Central memory CD8-positive, alpha-beta T cell (primary cell): ENCODE results near the gene CHRNA4.

Experiments
- ATAC-seq: fragments of 150-1000 bp; cut with Tn5 transposase; replicated peaks from 2 replicates; pipeline ENCODE4 v1.10.0; 2022; ENCODE audit warnings: mild to moderate bottlenecking, moderate FRiP score, moderate number of reproducible peaks; ENCODE audit not compliant: poor library complexity, severe bottlenecking; ENCODE audit errors: extremely low read depth
- DNase-seq, 2 donors: peaks; one replicate each; pipeline ENCODE4 v3.0.0; 2021; ENCODE audit warnings: low spot score in 2 of 2
- H3K27ac Mint-ChIP-seq: one replicate; pipeline ENCODE4 v1.8.0; 2022; ENCODE audit warnings: low read depth, mild to moderate bottlenecking, moderate library complexity, mixed read lengths
- H3K27me3 Mint-ChIP-seq: one replicate; pipeline ENCODE4 v1.8.0; 2022; ENCODE audit warnings: mixed read lengths
- H3K36me3 Mint-ChIP-seq: one replicate; pipeline ENCODE4 v1.8.0; 2022; ENCODE audit warnings: mild to moderate bottlenecking, moderate library complexity, mixed read lengths; ENCODE audit not compliant: insufficient read depth
- H3K4me1 Mint-ChIP-seq: one replicate; pipeline ENCODE4 v1.8.0; 2022; ENCODE audit warnings: mixed read lengths
- H3K4me3 Mint-ChIP-seq: one replicate; pipeline ENCODE4 v1.8.0; 2022; ENCODE audit warnings: mild to moderate bottlenecking, moderate library complexity, mixed read lengths
- H3K9me3 Mint-ChIP-seq: one replicate; pipeline ENCODE4 v1.8.0; 2022; ENCODE audit warnings: mixed read lengths

The CHRNA4 gene

DNA sequence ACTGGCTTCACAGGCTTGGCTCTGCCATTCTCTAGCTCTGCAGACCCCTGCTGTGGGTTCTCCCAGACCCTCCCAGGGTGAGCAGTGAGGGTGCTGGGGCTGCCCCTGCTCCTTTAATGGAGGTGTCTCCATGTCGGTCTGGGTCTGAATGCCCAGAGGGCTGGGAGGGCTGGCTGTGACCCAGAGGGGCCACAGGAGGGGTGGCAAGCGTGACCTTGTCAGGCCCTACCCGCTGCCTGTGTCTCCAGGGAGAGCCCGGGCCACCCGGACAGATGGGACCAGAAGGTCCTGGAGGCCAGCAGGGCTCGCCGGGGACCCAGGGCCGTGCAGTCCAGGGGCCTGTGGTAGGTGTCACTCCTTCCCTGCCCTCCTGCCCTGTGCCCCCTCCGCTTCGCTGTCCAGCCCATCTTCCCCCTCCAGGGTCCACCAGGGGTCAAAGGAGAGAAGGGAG lies 36.1 kb downstream of the CHRNA4 start:
- no peaks in the 10 kb centered on the region for H3K4me1 Mint-ChIP-seq
- no peak overlapping the region for H3K4me3 Mint-ChIP-seq
- peaks cover 14% of the 10 kb centered on the region for H3K27me3 Mint-ChIP-seq
- no peaks in the 10 kb centered on the region for H3K36me3 Mint-ChIP-seq
- no peak for DNase-seq
- H3K9me3 Mint-ChIP-seq: no peaks in the 10 kb centered on the region
- no peak overlapping the region for H3K27ac Mint-ChIP-seq
- no peak for ATAC-seq

DNA sequence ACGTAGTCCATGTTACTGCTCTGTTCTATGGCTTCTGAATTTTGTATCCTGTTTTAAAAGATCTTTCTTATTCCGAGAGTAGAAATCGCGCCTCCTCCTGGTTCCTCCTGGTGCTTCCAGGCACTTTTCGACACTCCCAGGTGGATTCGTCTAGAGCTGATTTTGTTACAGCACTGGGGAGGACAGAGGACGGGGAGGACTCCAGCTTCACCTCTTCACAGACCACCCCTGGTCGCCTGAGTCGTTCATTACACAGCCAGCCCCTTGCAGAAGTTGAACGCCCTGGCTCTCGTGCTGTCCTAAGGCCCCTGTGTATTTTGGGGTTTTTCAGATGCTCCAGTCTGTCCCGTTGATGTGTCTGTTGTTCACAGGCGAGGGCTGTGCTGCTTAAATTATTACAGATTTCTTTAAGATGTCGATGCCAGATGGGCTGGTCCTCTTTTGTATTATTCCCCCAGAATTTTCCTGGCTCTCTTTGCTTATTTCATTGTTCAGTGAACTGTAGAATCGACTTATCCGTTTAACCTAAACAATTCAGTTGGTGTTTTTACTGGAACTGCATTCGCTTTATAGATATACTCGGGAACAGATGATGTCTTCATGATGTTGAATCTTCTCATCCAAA lies 37.7 kb downstream of the CHRNA4 start:
- no peak for ATAC-seq
- no peaks in the 10 kb centered on the region for H3K9me3 Mint-ChIP-seq
- H3K27me3 Mint-ChIP-seq: peaks cover 14% of the 10 kb centered on the region
- H3K4me3 Mint-ChIP-seq: no peak overlapping the region
- H3K4me1 Mint-ChIP-seq: no peaks in the 10 kb centered on the region
- no peak overlapping the region for H3K27ac Mint-ChIP-seq
- DNase-seq: no peak
- no peaks in the 10 kb centered on the region for H3K36me3 Mint-ChIP-seq

DNA sequence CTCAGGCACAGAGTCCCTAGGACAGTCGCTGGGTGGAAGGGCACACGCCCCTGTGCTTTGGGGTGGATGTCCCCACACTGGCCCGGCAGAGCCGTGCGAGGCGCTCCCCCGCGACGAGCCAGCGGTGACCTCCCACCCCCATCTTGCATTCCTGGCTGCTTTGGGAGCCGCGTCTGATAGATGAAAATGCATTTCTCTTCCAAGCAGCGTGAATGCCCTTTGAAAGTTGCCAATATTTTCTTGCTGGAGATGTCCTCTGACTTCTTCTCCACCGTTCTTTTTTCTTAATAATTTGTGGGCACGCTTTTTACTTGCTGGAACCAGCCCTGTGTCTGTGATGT lies 38.2 kb downstream of the CHRNA4 start:
- Mint-ChIP-seq H3K4me3 (no peak overlapping the region), H3K9me3 (no peaks in the 10 kb centered on the region), H3K27ac (no peak overlapping the region), H3K27me3 (peaks cover 14% of the 10 kb centered on the region), H3K36me3 (no peaks in the 10 kb centered on the region), H3K4me1 (no peaks in the 10 kb centered on the region)
- ATAC-seq (no peak), DNase-seq (no peak)

DNA sequence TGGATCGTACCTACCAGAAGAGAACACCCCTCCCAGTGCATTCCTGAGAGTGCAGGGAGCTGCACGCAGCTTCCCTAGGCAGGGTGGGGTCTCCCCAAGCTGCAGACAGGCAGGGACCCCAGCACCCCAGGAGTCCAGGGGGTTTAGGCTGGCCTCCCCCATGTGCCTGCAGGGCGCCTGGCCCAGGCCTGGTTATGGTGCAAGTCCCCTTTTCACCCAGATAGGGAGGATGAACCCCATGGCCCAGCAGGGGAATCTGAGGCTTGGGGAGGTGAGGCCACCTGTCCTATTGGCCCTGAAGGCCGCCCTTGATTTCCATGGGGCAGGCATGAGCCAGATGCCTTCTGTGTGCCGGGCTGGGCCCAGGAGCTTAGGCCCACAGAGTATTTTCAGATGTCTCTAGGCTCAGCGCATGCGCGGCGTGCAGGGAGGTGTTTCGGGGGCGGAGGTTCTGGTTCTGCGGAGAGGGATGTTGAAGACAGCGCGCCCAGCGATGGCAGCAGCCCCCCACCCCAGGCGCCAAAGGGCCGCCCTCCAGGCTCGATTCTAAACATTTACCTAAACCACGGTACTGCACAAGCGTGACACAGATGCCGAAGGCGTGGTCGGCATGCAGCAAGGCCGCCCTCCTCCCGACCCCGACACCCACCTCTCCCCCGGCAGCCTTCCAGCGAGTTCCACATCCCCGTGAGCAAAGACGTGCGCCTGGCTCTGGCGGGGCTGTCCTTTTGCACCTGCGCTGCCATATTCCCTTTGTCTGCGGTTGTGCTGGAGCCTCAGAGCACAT lies 38.8 kb downstream of the CHRNA4 start:
- H3K36me3 Mint-ChIP-seq: no peaks in the 10 kb centered on the region
- H3K4me3 Mint-ChIP-seq: no peak overlapping the region
- no peaks in the 10 kb centered on the region for H3K9me3 Mint-ChIP-seq
- H3K27me3 Mint-ChIP-seq: peaks cover 14% of the 10 kb centered on the region
- no peaks in the 10 kb centered on the region for H3K4me1 Mint-ChIP-seq
- H3K27ac Mint-ChIP-seq: no peak overlapping the region
- ATAC-seq (no peak), DNase-seq (no peak)

DNA sequence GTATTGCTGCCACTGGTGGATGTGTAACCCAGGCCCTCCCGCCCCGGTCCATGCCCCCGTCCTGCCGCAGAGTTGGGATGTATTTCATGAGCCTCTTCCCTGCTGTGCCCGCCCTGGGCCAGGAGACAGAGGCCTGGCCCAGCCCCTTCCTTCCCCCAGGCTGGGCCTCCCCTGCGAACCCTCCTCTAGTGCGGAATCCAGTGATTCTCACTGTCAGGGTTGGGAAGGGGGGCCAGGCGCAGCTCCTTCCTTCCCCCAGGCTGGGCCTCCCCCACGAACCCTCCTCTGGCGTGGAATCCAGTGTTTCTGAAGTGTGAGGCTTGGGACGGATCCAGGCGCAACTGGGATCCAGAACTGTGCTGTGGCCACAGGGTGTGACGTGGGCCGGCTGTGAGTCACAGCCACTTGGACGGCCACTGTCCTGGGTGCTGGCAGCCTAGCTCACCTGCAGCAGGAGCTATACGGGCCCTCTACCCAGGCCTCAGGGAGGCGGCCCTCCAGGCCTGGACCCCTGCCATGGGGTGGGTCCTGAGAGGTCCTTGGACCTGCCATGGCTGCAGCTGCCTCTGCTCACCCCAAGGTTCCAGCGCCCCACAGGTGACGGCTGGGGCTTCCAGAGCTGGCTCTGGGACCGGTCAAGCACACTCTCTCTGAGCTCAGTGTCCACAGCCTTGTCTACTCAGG lies 39.9 kb downstream of the CHRNA4 start:
- no peaks in the 10 kb centered on the region for H3K9me3 Mint-ChIP-seq
- ATAC-seq (no peak), DNase-seq (no peak)
- H3K4me1 Mint-ChIP-seq: no peaks in the 10 kb centered on the region
- H3K27me3 Mint-ChIP-seq: peaks cover 14% of the 10 kb centered on the region
- H3K36me3 Mint-ChIP-seq: no peaks in the 10 kb centered on the region
- H3K27ac Mint-ChIP-seq: no peak overlapping the region
- no peak overlapping the region for H3K4me3 Mint-ChIP-seq

DNA sequence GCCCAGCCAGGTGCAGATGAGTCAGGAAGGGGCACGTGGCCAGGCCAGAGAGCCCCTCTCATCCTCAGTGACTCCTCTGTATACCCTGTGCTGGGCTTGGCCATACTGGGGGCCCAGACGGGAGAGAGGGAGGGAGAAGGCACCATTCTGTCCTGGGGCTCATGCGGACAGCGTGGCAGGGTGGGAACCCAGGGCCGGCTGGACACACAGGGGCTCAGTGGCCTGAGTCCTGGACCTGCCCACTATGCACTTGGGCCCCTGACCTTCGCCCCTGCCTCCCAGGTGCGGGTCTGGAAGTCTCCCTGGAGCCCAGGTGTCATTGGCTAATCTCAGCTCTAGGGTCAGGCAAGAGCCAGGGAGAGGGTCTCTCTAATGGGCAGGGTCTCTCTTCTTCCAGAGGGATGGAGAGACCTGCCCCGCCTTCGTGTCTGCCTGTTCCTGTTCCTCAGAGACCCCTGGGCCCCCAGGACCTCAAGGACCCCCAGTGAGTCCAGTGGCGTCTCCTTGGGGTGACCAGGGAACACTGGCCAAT lies 40.5 kb downstream of the CHRNA4 start:
- Mint-ChIP-seq H3K27ac (no peak overlapping the region), H3K4me1 (no peaks in the 10 kb centered on the region), H3K9me3 (no peaks in the 10 kb centered on the region), H3K27me3 (peaks cover 16% of the 10 kb centered on the region), H3K4me3 (no peak overlapping the region), H3K36me3 (no peaks in the 10 kb centered on the region)
- ATAC-seq (no peak), DNase-seq (no peak)

DNA sequence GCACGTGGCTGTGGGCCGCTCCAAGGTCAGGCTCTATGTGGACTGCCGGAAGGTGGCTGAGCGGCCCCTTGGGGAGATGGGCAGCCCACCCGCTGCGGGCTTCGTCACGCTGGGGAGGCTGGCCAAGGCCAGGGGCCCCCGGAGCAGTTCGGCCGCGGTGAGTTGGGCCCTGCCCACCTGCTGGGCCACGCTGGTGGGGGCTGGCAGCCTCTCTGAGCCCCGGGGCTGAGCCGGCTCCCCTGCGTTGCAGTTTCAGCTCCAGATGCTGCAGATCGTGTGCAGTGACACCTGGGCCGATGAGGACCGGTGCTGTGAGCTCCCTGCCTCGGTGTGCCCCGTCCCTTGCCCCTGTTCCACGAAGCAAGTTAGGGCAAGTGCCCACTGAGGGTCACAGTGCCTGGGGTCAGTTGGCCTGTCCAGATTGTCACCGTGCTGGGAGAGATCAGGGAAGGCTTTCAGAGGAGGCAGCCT lies 41.1 kb downstream of the CHRNA4 start:
- Mint-ChIP-seq H3K4me1 (no peaks in the 10 kb centered on the region), H3K4me3 (no peak overlapping the region), H3K36me3 (no peaks in the 10 kb centered on the region), H3K27ac (no peak overlapping the region), H3K27me3 (peaks cover 22% of the 10 kb centered on the region), H3K9me3 (no peaks in the 10 kb centered on the region)
- DNase-seq: no peak
- no peak for ATAC-seq

DNA sequence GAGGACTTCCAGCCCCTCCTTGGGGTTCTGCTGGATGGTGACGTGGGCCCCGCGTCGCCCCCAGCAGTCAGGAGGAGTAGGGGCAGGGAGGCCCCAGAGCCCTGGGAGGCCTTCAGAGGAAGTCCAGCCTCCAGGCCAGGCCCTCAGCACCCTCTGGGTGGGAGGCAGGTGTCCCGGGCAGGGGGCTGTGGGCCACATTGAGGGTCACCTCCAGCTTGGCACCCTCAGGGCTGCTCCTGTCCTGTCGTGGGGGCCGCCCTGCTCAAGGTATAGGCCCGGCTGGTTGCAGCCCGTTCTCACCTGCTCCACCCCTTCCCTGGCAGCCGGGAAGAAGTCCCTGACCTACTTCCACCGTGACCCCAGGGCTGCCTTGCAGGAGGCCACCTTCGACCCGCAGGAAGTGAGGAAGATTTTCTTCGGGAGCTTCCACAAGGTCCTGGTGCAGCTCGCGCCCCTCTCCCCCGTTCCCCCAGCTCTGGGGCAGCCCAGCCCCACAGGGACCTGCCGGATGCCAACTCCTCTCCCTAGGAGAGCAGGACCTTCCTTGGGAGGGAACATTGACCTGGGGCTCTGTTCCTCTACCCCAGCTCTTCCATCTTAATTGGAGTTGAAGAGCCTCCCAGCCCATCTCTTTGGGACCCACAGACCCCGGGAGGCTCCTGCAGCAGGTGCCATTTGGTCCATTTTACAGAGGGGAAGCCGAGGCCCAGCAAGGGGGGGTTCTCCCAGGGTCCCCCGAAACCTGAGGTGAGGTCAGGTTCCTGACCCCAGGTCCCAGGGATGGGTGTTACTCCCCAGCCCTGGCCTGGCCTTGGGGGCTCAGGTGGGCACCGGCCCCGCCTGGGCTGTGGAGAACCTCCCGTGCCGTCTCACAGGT lies 41.7 kb downstream of the CHRNA4 start:
- no peaks in the 10 kb centered on the region for H3K9me3 Mint-ChIP-seq
- peaks cover 23% of the 10 kb centered on the region for H3K27me3 Mint-ChIP-seq
- ATAC-seq (no peak), DNase-seq (no peak)
- no peak overlapping the region for H3K27ac Mint-ChIP-seq
- no peak overlapping the region for H3K4me3 Mint-ChIP-seq
- H3K4me1 Mint-ChIP-seq: no peaks in the 10 kb centered on the region
- no peaks in the 10 kb centered on the region for H3K36me3 Mint-ChIP-seq

DNA sequence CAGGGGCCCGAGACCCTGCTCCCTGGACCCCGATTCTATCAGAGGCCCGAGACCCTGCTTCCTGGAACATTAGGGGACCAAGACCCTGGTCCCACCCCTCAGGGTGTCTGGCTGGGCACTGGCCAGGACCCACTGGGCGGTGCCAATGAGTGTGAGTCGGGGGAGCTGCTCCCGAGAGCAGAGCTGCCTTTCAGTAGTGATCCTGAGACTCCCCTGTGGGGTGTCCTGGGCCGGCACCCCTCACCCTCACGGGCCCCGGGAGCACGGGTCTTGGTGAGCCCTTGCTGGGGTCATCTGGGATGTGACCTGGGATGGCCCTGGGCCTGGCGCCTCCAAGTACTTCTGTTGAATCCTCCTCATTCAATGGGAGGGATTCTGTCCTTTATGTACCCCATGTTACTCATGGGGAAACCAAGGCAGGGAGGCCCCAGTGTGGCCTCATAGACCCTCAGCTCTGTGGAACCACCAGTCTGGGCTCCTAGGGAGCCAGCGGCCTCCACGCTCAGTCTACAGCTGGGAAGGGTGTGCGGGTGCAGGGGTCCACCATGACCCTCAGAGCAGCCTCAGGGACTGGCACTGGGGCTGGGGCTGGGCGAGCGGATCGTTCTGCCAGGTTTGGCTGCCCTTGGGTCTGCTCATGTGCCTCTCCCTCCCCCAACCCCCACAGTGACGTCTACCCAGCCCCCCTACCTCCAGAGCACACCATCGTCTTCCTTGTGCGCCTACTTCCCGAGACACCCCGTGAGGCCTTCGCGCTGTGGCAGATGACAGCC lies 42.6 kb downstream of the CHRNA4 start:
- no peak for ATAC-seq
- no peak for DNase-seq
- Mint-ChIP-seq H3K4me1 (no peaks in the 10 kb centered on the region), H3K27me3 (peaks cover 15% of the 10 kb centered on the region), H3K36me3 (no peaks in the 10 kb centered on the region), H3K9me3 (no peaks in the 10 kb centered on the region), H3K27ac (no peak overlapping the region), H3K4me3 (no peak overlapping the region)

DNA sequence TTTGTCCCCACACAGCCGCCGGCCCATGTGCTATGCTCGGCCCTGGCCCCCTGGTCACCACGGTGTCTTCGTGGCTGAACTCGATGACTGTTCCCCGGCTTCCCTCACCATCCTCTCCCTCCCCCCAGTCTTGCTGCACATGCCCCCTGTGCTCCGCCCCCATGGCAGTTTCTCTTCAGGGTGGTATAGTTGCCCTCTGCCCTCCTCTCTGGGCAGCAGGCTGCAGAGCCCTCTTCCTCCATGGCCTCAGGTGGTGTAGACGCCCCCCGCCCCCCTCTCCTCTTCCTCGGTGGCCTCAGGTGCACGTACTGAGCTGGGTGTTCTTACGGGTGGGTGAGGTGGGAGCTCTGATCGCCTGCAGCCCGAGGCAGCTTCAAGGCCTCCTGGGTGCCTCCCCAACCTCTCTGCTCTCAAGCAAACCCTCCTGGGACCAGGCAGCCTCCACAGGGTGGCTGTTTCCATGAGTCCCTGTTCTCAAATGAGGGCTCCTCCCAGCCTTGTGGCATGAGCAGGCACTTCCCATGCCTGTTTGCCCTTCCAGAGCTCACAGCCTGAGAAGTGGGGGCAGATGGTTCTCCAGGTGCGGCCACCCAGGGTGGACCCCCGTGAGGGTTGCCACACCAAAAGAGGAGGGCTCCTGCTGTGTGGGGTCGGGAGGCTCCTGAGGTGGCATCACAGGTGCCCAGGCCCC lies 43.4 kb downstream of the CHRNA4 start:
- no peak for ATAC-seq

DNA sequence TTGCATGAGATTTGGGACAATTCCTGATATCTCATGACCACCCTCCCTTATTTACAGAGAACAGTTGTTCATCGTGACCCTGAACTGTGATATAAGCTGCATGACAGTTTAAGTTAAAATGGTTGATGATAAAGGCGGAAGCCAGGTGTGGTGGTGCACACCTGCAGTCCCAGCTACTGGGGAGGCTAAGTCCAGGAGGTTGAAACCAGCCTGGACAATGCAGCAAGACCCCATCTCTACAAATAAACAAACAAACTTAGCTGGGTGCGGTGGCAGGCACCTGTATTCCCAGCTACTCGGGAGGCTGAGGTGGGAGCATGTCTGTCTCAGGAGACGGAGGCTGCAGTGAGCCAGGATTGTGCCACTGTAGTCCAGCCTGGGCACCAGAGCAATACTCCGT lies 44.1 kb downstream of the CHRNA4 start:
- H3K27me3 Mint-ChIP-seq: peaks cover 10% of the 10 kb centered on the region
- no peaks in the 10 kb centered on the region for H3K9me3 Mint-ChIP-seq
- no peaks in the 10 kb centered on the region for H3K36me3 Mint-ChIP-seq
- no peak for DNase-seq
- no peak for ATAC-seq
- H3K4me3 Mint-ChIP-seq: no peak overlapping the region
- H3K27ac Mint-ChIP-seq: no peak overlapping the region
- no peaks in the 10 kb centered on the region for H3K4me1 Mint-ChIP-seq

More for the DNA sequence above, 43.4 kb downstream of the CHRNA4 start:
- DNase-seq: no peak
- no peaks in the 10 kb centered on the region for H3K9me3 Mint-ChIP-seq
- no peak overlapping the region for H3K4me3 Mint-ChIP-seq
- H3K36me3 Mint-ChIP-seq: no peaks in the 10 kb centered on the region
- no peak overlapping the region for H3K27ac Mint-ChIP-seq
- peaks cover 10% of the 10 kb centered on the region for H3K27me3 Mint-ChIP-seq
- no peaks in the 10 kb centered on the region for H3K4me1 Mint-ChIP-seq
